ENCODE measurements around the gene RAB28.

The RAB28 gene

GRCh38 chr4:13484122-13484748 is at the start of gene RAB28:
RAB28 (minus strand) TSS chr4:13484340.
- DNase-seq: peak; percentile 97

- no peak for DNase-seq
Measured at GRCh38 chr4:13531625-13531998, 47.5 kb upstream of the RAB28 start.

DNA sequence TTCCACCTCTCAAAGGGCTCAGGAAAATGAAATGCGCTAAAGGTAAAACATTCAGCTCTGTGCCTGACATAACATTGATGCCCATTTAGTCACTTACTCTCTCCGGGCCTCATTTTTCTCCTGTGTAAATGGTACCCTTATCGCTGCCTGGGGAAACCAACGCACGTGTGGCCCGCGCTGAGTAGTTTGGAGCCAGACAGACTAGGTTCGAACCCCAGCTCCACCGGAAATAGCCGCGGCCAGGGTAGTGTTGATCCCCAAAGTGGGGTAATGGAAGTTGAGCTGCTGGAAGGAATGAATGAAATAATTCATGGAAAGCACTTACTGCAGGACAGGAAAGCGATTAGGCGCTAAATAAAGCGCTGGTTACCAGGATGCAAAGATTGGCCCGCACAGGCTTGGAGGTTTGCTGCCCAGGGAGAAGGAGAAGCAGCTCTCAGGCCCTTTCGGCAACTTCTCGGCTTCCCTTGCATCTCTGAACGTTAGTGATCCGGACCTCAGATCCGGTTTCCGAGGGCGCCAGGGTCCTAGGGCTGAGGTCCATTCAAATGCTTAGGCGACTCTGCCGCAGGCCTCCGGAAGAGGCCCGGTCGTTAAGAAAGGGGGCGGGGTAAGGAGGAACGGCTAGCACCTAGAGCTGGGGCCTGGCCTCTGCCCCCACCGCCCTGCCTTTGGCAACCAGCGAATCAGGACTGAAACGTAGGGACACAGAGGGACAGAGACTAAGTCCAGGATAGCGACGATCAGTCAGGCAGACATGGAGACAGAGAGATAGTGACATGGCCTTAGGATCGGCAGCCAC is 46.9 kb upstream of the RAB28 start:
- DNase-seq: no peak

DNA sequence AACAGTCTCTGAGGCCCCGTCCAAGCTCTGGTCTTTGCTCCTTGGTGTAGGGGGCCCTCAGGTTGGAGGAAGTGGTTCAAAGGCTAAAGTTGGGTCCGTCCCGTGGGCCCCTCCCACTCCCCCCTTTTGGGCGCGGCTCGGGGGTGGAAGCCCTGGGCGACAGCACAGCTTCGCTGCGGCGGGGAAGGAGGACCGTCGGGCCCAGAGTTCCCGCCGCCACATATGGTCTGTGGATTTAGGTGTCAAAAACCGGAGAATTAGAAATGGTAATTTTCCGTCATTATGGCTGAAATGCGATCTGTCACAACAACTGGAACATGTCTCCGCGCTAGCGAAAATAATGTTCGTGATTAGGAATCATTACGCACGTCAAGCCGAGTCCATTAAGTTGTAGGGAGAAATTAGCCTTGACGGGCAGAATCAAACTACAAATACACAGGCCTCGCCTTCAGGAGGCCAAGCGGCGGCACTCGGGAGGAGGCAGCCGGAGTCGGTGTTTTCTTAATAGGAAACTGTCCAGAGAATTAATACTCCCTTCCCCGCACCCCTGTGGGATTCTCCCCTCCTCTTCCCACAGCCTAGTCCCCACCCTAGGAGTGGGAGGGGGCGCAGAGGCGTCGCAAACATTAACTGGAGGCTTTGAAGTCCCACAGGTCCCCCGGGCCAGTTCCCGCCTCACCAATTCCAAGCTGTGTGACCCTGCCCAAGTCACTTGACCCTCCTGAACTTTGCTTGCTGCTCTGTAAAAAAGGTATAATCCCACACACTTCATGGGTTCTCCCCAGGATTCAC is 45.2 kb upstream of the RAB28 start:
- DNase-seq: no peak

DNA sequence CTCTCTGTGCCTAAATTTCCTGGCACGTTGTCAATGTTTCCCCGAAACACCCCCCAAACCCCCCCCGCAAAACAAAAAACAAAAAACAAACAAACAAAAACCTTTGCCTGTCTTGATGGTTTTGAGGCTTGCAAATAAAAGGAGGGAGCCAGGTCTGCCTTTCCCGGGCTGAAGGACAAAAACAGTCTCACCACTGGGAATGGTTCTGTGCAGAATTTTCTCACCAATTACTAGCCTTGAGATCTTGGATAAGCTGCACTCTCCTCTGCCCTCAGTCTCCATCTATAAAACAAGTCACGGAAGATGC is 44.6 kb upstream of the RAB28 start:
- DNase-seq: no peak

- no peak for DNase-seq
Measured at GRCh38 chr4:13527981-13528820, 44.1 kb upstream of the RAB28 start.

DNA sequence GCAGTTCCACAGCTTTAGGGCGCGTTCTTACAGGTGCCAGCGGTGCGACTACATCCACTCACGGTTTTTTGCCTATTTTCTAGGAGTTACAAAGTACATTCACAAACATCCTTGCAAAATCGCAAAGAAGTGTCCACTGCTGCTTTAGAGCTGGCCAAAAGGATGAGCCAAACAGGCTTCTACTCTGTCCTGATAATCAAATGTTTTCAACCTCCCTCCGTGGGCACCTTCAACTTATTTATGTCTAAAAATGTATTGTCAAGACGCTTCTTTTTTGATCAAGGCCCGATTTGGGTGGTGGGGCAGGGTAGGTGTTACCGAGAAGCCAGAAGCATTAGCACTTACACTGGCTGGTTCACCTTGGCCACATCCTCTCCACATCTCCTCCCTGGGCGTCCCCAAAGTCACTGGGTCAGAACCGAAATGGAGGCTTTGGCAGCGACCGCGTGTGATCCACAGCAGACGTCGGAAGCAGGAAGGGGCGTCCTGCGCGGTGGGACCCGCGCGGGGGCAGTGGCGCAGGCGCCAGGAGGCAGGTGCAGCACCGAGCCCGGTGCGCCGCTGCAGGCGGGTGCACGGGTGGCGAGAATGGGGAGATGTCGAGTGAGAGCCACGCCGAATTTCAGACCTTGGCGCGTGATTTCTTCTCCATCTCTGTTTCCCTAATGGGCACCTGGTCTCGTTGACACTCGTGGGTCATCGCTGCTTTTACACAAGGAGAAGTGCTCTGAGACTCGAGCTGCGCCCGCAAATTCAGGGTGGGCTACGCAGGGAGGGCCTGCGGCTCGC is 43.2 kb upstream of the RAB28 start:
- DNase-seq: no peak

DNA sequence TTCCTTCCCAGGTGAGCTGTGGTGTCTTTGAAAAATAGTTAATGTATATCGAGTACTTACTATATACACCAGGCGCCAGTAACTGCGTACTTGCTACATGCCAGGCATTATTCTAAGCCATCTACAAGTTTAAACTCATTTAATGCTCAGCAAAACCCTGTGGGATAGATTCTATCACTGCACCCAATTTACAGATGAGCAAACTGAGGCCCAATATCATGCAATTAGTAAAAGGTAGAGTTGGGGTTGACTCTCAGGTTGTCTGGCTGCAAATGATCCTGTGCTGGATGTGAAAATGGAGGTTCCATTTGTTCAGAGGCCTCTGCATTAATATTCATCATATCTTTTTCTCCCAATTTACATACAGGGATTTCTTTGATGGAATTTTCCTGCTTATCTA is 42.5 kb upstream of the RAB28 start:
- no peak for DNase-seq

GRCh38 chr4:13525606-13526281 is 41.6 kb upstream of the RAB28 start:
- DNase-seq: no peak

DNA sequence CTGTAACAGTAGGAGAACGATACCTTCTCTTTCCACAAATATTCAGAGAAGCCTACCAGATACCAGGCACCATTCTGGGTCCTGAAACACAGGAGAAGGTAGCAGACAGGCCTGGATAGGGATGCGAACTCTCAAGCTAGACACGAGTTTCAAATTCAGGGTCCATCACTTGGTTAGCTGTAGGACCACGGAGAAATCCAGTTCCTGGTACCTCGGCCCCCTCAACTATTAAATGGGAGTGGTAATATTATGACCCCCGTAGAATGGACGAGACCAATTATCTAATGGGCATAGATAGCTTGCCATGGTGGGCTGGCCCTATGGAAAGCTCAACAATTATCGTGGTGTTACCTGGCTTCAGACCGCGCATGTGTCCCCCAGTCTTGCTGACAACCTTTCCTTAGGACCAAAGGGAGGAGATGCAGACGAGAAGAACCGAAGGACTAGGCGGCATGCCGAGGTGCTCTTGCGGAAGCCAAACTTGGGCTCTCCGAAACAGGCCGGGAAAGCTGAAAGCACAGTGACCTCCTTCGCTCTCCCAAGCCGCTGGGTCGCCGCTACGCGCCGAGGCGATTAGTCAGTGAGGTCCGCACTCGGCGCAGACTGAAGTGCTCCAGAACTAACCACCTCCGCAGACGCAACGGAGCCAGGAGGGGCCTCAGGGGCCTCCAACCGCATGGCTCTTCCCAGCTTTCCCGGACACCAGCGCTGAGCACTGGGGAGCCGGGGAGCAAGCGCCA is 40.5 kb upstream of the RAB28 start:
- no peak for DNase-seq

GRCh38 chr4:13523591-13524503 is 39.7 kb upstream of the RAB28 start:
- DNase-seq: no peak

- DNase-seq: no peak
Measured at GRCh38 chr4:13523105-13523477, 39.0 kb upstream of the RAB28 start.

DNA sequence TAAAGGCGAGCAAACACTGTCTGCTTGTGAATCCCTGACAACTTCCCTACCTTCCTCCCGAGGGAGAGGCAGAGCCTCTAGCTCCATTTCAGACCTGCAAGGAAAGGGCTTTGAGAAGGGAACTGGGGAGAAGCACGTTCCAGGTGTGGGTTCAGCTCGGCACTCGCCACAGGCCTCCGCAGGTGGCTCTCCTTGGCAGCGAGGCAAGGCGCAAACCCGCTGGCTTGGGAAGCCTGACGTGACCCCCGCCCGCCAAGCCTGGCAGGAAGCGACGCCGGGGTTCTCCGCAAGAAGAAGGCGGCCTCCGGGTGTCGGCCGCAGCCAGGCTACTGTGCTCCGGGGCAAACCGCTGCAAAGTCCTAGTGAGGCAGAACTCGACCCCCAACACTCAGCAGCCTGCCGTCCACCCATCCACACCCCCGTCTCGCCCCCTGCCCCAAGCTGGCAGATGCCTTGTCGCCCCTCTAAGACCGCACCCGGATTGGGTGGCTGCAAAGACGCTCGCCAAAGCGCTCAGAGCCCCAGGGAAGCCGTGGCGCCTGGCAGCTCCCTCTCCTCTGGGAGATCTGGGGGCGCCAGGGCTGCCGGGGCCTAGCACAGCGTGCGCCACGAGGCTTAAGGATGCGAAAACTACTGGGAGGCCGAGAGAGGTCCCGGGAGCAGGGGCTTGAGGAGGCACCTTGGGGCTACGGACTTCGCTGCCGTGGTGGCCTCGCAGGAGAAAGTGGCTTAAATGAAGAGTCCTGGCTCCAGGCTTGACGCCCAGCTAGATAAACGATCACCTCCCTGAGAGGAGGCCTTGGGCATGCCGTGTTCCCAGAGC is 38.4 kb upstream of the RAB28 start:
- DNase-seq: no peak

DNA sequence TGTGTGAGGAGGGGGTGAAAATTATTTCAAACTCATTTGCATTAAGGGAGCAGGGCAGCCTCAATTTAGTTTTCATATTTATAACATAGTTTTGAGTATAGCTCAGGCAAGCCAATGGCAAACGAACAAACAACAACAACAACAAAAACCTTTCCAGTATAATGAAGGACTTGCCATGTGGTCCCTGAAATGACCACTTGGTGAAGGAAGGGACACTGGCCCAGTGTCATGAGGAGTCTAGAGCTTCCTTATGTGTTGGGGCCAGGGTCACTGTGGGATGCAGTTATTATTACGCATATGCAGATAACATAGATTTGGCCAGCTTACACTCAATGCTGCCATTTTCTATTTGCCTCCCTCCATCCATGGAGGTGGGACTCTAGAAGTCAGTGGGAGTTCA is 36.9 kb upstream of the RAB28 start:
- no peak for DNase-seq

- no peak for DNase-seq
Measured at GRCh38 chr4:13516315-13516860, 32.2 kb upstream of the RAB28 start.

DNA sequence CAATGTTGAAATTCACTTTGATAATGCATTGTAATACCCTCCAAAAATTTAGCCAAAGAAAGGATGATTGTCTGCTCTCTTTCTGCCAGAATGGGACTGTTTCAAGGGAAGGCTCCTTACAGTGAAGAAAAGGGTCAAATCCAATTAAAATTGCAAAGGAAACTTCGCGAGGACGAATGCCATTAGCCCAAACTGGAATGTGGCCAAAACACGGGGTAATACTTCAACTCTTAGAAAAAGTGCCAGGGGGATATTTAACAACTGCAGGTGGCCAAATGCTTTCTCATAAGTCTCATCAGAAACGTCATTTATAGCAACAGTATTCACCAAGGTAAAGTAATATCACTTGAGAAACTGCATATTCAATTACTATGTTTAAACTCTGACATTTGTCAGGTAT is 31.1 kb upstream of the RAB28 start:
- no peak for DNase-seq

DNA sequence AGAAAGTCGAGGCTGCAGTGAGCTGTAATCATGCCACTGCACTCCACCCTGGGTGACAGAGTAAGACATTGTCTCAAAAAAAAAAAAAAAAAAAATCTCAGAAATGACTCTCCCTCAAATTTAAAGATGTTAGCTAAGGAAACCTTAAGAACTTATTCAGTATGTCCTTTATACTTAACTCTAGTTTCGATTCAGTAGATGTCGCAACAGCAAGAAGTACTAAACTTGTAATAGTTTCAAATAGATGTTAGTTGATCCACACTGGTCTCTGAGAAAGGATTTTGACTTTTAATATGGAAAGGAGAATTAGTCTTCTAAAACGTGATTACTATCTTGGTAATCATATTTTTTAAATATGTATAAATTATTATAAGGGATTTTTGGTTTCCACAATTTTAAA is 30.6 kb upstream of the RAB28 start:
- no peak for DNase-seq

DNA sequence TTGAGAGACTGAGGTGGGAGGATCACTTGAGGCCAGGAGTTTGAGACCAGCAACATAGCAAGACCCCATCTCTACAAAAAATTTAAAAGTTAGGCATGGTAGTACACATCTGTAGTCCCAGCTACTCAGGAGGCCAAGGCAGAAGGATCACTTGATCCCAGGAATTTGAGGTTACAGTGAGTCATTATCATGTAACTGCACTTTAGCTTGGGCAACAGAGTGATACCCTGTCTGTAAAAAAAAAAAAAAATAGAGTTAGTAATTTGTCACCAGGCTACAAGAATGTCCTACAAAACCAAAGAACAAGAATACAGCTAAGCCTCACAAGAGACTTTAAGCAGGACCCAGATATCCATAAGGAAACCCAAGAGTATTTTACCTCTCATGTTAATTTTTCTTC is 27.0 kb upstream of the RAB28 start:
- DNase-seq: no peak

DNA sequence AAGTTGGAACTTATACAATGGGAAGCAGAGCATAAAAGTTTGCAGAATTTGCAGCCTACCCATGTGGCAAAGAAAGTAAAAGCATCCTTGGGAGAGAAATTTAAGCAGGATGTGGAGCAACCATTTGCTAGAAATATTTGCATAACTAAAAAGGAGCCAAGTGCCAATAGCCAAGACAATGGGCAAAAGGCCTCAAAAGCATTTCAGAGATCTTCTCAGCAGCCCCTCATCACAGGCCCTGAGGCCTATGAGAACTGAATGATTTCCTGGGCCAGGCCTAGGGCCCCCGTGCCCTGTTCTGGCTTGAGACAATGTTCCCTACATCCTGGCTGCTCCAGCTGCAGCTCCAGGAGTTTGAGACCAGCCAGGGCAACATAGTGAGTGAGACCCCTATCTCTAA is 25.3 kb upstream of the RAB28 start:
- DNase-seq: no peak
